DMS 273 (cell line): ENCODE data around the gene NNAT.
"Not testable (repeated sequence)": the region's sequence is repeated elsewhere in the genome, so short reads cannot be mapped to it uniquely, and the experiment has no call there.

Source experiments
- DNase-seq: peaks from one replicate; lab custom pipeline; 2025; ENCODE audit not compliant: unreplicated experiment; lab: John Stamatoyannopoulos, UW

The NNAT gene, protein sequence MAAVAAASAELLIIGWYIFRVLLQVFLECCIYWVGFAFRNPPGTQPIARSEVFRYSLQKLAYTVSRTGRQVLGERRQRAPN

GRCh38 chr20:37521061-37521771 is at the start of gene NNAT:
TSS of gene NNAT (plus strand) at chr20:37521250. CDS start at chr20:37521332, 82 bp downstream.
- DNase-seq = no peak

- no peak for DNase-seq
Measured at GRCh38 chr20:37471741-37472235, 49.3 kb upstream of the NNAT start.

DNA sequence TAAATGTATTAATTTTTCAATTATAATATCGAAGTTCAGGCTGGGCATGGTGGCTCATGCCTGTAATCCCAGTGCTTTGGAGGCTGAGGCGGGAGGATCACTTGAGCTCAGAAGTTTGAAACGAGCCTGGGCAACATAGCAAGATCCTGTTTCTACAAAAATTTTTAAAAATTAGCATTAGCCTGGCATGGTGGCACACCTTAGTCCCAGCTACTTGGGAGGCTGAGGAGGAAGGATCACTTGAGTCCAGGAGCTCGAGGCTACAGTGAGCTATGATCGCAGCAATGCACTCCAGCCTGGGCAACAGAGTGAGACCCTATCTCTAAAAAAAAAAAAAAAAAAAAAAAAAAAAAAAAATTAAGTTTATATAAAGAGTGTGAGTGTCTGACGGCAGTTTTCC is 48.6 kb upstream of the NNAT start:
- DNase-seq = not testable (repeated sequence)

DNA sequence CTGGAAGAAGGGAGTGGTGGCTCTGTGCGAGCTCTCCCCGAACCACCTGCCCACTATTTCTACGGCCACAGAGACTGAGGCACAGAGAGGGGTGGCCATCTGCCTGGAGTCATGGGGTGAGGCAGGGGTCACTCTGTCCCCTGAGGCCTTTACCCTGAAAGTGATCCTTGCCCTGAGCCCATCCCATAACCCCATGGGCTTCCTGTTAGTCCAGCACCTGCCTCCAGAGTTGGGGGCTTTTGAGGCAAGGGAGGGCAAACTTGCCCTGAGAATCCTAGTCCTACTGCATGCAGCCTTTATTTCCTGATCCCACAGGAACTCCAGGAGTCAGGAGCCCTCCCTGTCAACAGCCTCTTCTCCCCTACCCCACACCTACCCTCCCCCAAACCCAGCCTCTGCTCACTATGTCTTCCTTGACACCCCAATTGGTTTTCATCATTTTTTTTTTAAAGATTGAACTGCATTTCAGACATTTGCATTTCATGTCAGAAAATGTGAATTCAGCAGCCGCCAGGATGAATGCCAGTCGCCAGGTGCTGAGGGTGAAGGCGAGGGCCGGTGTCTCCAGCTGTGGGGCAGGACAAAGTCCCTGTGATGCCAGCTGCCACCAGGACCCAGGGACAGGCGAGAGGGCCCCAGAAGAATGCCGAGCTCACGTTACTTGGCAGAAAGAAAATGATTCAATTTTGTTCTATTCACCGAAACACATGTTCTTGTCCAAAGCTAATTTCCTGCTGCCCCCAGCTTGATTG is 47.6 kb upstream of the NNAT start:
- DNase-seq = no peak

GRCh38 chr20:37474386-37474785 is 46.7 kb upstream of the NNAT start:
- DNase-seq = no peak

DNA sequence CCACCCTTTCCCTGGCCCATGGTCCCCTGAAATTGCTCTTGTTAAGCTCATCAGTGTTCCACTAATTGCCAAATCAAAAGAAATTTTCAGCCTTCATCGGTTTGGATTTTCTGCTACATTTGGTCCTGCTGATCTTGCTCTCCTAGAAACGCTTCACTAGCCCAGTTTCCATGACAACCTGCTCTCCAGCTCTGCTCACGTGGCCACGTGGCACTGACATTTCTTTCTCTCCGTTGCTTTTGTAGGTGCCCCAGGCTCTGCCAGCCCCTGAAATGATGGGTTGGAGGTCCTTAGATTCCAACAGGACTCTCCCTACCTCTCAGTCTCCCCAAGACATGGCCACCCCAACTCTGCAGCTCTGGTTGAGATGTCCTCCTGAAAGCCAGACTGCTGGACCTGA is 45.8 kb upstream of the NNAT start:
- DNase-seq = peak; percentile 44

GRCh38 chr20:37477041-37477440 is 44.0 kb upstream of the NNAT start:
- no peak for DNase-seq

GRCh38 chr20:37479266-37479665 is 41.8 kb upstream of the NNAT start:
- no peak for DNase-seq

DNA sequence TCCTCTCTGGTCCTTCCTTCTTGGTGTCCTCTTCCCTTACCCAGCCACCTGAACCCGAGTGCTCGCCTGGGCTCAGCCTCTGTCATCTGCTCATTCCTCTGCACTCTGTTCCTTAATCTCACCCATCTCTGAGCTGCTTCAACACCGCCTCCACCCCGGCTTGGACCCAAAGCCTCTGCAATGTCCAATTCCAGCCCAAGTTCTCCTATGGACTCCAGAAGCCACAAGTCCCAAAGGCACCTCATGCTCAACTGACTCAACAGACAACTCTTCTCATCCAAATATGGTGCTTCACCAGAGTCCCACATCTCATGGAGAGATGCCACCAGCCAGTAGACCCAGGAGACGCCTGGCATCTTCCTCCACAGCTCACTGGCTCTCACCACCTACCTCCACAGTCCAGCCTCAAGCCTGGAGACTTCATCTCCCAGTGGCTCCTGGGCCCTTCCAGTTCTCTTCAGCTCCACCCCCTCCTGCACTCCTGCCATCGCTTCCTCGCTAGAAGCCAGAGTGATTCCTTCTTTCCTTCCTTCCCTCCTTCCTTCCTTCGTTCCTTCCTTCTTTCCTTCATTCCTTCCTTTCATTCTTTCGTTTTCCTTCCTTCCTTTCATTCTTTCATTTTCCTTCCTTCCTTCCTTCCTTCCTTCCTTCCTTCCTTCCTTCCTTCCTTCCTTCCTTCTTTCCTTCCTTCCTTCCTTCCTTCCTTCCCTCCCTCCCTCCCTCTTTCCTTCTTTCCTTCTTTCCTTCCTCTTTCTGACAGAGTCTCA is 40.9 kb upstream of the NNAT start:
- DNase-seq = no peak

- no peak for DNase-seq
Measured at GRCh38 chr20:37480919-37481318, 40.1 kb upstream of the NNAT start.

GRCh38 chr20:37481610-37482009 is 39.4 kb upstream of the NNAT start:
- DNase-seq = no peak

DNA sequence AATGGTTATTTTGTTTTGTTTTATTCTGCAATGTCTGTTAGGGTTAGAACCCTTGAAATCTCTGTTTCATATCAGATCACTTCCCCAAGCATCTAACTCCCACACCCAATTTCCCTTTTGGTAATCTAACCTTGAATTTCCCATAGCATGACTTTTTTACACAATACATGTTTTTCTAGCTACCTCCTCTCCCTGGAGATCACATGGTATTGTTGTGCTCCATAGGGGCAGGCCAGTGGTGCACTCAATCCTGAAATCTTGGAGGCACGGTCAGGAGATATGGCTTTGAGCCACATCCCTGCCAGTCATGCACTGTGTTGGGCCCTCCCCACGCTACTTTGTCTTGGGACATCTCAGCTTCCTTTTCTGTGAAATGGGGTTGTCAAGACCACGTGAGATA is 36.7 kb upstream of the NNAT start:
- DNase-seq = no peak

DNA sequence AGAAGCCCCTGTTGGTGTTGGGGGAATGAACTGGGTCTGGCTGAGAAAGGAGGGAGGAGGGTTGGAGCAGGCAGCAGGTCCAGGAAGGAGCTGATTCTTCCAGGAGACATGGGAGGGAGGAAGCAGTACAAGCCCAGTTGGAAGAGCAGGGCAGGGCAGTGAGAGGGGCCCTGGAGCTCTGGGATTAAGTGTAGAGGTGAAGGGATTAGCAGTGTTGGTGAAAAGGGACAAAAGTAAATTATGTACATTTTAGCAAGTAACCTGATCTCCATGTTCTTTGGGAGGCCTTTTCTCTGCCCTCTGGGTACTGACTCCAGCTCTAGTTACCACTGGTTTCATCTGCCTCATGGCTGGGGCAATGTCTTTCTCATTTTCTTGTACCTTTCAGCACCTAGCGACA is 34.8 kb upstream of the NNAT start:
- not testable (repeated sequence) for DNase-seq

DNA sequence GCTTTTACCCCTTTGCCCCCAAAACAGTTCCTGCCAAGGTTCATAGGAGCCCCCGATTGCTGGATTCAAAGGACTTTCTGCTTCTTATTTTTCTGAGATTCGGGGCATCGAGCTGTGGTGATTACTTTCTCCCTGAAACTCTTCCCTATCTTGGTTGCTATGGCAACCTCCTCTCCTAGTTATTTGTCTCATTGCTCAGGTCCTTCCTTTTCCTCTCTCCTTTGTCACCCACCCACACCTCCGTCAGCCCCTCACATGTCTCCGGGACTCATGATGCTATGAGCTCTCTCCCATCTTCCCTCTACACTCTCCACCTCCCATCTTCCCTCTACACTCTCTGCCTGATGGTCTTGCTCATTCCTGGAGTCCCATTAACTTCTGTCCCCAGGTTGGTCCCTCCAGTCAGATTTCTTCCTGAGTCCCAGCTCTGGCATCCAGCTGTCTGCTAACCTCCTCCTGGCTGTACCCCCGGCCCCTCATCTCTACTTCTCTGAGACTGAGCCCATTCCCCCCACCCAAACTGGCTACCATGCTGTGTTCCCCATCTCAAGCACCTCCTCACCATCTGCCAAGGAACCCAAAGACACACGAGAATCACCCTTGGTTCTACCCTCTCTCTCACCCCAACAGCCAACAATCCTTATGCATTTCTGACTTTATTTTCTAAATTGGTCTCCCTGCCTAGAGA is 30.2 kb upstream of the NNAT start:
- no peak for DNase-seq

GRCh38 chr20:37492096-37492625 is 28.9 kb upstream of the NNAT start:
- no peak for DNase-seq

DNA sequence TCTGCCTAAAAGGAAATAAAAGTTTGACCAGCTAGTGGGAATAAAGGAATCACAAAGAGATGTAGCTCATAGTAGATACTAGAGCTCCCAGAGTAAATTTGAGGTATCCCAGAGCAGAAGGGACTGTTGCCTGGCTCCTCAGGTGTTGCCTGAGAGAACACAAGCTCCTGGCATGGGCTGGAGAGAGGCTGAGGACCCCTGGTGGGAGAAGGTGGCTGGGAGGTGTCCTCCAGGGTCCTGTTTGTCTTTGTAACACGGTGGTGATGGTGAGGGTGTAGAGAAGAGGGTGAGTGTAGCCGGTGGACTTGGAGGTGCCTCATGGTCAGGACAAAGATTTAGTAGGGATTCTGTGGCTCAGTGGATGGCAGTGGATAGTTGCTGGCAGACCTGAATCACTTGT is 28.1 kb upstream of the NNAT start:
- no peak for DNase-seq

DNA sequence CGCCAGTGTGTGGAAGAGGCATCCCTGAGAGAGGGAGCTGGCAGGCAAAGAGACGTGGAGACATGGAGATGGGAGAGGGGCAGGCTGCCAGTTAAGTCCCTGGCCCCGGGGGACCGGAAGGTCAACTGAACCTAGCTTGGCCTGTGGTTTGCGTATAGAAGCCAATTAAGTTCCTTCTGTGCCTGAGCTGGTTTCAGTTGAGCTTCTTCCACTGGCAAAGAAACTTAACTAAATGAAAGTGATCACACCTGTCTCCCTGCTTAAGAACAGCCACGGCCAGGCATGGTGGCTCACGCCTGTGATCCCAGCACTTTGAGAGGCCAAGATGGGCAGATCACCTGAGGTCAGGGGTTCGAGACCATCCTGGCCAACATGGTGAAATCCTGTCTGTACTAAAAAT is 26.7 kb upstream of the NNAT start:
- no peak for DNase-seq

DNA sequence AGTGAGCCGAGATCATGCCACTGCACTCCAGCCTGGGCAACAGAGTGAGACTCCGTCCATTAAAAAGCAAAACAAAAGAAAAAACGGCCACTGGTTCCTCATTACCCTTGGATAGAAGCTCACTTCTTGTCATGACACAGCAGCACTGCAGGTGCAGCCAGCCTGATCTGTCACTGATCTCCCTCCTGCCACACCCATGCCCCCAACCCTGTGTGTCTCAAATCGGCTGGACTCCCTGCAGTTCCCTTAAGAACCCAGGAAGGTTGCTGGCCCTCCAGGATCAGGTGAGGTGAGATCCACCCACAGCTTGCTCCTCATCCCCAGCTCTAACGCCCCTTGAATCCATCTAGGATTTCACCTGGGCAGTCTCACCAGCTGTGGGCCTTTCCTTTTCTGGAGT is 26.3 kb upstream of the NNAT start:
- no peak for DNase-seq

GRCh38 chr20:37498066-37498665 is 22.9 kb upstream of the NNAT start:
- DNase-seq = no peak

GRCh38 chr20:37500311-37500710 is 20.7 kb upstream of the NNAT start:
- no peak for DNase-seq
